Measurements from ENCODE around the gene PLXNA4.

Gene PLXNA4

DNA sequence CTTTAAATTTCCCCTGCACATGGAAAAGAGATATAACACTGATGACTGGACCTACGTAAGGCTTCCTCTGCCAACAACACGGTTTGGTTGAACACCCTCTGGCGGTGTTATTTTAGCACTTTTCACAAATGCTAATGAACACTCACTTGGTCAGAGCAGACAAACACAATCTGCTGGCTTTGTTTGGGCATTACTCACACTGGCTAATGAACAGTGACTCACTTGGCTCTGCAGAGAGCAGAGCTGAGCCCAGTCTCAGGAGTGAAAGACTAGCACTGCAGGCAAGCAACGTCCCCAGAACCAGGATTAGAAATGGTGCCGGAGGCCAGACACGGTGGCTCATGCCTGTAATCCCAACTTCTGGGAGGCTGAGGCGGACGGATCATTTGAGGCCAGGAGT, 430.8 kb downstream of the PLXNA4 start:
- Histone ChIP-seq H3K4me2 (no peak overlapping the region), H4K20me1 (no peaks in the 10 kb centered on the region; a peak in 1 of 22 replicates), H3K36me3 (no peaks in the 10 kb centered on the region), H3K4me1 (peaks cover 0 to 10% (median 0%) of the 10 kb centered on the region in 10 experiments; a peak in 4 of 20 replicates), H3K9ac (no peak overlapping the region), H3K27ac (no peak overlapping the region), H3K9me3 (replicated peaks in 1 of 11) (no peaks in the 10 kb centered on the region), H3K27me3 (no peaks in the 10 kb centered on the region), H3K4me3 (no peak overlapping the region)
- TF ChIP-seq Cebpa-rat (IDR thresholded peaks at IDR 0.05): no peak

DNA sequence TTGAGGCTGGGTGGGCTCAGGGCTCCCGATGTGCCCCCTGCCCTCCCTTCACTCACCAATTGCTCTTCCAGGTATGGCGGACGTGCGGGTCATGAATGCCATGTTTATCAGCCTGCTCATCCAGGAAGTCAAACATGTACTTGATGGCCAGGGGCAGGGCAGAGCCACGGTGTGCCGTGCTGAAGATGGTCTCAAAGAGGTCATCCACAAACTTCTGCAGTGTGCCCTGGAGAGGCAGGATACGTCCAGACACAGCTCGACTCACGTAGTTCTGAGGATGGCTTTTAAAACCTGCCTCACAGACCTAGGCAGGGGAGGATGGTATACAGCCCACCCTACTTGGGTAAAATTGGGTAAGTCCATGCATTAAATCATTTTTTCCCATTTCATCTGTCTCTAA, 431.2 kb downstream of the PLXNA4 start:
- Histone ChIP-seq H3K4me2 (no peak overlapping the region), H3K27ac (no peak overlapping the region), H3K9me3 (replicated peaks in 1 of 11) (no peaks in the 10 kb centered on the region), H3K4me1 (peaks cover 0 to 6% (median 0%) of the 10 kb centered on the region in 10 experiments; a peak in 4 of 20 replicates), H3K9ac (no peak overlapping the region), H3K4me3 (no peak overlapping the region), H3K27me3 (no peaks in the 10 kb centered on the region), H3K36me3 (no peaks in the 10 kb centered on the region), H4K20me1 (no peaks in the 10 kb centered on the region; a peak in 1 of 22 replicates)
- TF ChIP-seq Cebpa-rat (IDR thresholded peaks at IDR 0.05): no peak

DNA sequence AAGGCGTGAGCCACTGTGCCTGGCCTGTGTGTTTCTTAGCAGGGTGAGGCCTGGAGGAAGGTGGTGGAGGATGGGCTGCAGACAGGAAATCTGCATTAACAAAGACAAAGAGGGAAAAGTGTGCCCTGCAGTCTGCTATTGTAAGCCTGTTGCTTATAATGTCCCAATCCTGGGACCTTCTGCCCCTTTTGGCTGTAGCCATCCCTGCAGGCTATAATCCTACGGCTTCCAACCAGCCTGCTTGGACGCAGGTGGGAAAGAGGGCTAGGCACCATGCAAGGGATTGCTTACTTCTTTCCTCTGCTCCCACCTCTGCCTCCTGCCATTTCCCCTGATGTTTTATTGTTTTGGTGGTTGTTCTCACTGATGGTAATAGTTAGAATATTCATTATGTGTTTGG, 434.3 kb downstream of the PLXNA4 start:
- H3K4me1 ChIP-seq: no peaks in the 10 kb centered on the region
- H3K4me3 ChIP-seq: no peak overlapping the region
- no peaks in the 10 kb centered on the region for H4K20me1 ChIP-seq
- H3K27me3 ChIP-seq: no peaks in the 10 kb centered on the region
- H3K36me3 ChIP-seq: no peaks in the 10 kb centered on the region
- no peak overlapping the region for H3K4me2 ChIP-seq
- H3K9ac ChIP-seq: no peak overlapping the region
- H3K27ac ChIP-seq: no peak overlapping the region
- H3K9me3 ChIP-seq (replicated peaks in 1 of 11): no peaks in the 10 kb centered on the region
- no peak for TF ChIP-seq Cebpa-rat (IDR thresholded peaks at IDR 0.05)

DNA sequence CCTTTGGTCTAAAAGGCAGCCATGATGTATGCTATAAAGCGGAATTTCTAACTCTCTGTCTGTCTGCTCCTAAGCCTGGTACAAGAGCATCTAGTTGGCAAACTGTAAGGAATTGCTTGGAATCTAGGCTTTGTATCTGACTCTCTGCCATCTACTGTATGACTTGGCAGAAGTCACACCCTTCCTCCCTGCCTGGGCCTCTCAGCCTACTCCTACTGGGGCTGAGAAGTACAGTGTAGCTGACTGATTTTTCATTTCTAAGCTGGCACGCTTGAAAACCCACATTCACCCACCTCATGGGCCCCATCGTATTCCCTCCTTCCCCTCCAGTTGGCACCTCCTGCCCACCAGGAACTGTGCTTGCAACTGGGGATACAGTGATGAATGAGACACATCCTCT, 435.2 kb downstream of the PLXNA4 start:
- no peak overlapping the region for H3K9ac ChIP-seq
- no peak overlapping the region for H3K4me3 ChIP-seq
- H3K4me1 ChIP-seq: no peaks in the 10 kb centered on the region
- no peaks in the 10 kb centered on the region for H4K20me1 ChIP-seq
- no peaks in the 10 kb centered on the region for H3K9me3 ChIP-seq (replicated peaks in 1 of 11)
- H3K27ac ChIP-seq: no peak overlapping the region
- H3K27me3 ChIP-seq: no peaks in the 10 kb centered on the region
- no peaks in the 10 kb centered on the region for H3K36me3 ChIP-seq
- TF ChIP-seq Cebpa-rat (IDR thresholded peaks at IDR 0.05): no peak
- no peak overlapping the region for H3K4me2 ChIP-seq

DNA sequence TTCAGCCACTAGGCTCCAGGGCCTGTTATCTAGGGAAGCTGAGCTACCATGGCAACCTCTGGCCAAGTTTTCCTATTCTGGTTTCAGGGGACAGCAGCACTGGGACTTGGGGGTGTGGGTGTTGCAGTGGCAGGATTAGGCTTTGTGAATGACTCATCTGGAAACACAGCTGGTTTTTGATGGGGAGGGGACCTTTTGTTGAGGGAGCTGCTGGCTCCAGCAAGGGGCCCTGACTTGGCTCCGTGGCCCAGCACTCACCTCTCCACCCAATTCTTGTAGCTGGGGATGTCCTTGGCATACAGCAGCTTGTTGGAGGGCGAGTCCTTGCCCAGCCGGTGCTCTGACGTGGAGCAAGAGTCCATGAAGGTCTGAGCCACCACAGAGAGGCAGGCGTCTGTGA, 435.9 kb downstream of the PLXNA4 start:
- H3K27ac ChIP-seq: no peak overlapping the region
- no peaks in the 10 kb centered on the region for H3K27me3 ChIP-seq
- no peak overlapping the region for H3K9ac ChIP-seq
- H3K4me1 ChIP-seq: no peaks in the 10 kb centered on the region
- H3K4me2 ChIP-seq: no peak overlapping the region
- no peak overlapping the region for H3K4me3 ChIP-seq
- H3K9me3 ChIP-seq (replicated peaks in 1 of 11): no peaks in the 10 kb centered on the region
- H4K20me1 ChIP-seq: no peaks in the 10 kb centered on the region
- no peak for TF ChIP-seq Cebpa-rat (IDR thresholded peaks at IDR 0.05)
- H3K36me3 ChIP-seq: no peaks in the 10 kb centered on the region

DNA sequence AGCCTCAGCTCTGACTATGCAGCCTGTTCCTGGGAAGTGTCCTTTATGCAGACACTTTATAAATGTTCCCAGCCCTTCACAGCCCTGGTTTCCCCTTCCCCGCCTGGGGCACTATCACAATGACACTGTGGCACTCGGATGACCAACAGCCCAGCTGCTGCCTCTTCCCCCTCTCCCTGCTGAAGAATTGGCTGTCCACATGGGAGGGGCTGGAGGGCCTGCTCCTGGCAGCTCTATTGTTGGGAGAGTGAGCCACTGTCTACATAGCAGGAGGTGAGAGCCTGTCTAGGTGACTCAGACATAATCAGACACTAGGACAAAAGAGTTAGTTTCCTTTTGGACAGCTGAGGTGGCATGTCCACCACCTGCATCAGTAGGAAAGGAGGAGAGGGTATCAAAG, 437.5 kb downstream of the PLXNA4 start:
- Histone ChIP-seq H3K27ac (no peak overlapping the region), H3K9me3 (replicated peaks in 1 of 11) (no peaks in the 10 kb centered on the region), H3K9ac (no peak overlapping the region), H3K4me2 (no peak overlapping the region), H3K27me3 (no peaks in the 10 kb centered on the region), H3K4me3 (no peak overlapping the region), H4K20me1 (no peaks in the 10 kb centered on the region), H3K36me3 (no peaks in the 10 kb centered on the region), H3K4me1 (no peaks in the 10 kb centered on the region)
- TF ChIP-seq Cebpa-rat (IDR thresholded peaks at IDR 0.05): no peak

DNA sequence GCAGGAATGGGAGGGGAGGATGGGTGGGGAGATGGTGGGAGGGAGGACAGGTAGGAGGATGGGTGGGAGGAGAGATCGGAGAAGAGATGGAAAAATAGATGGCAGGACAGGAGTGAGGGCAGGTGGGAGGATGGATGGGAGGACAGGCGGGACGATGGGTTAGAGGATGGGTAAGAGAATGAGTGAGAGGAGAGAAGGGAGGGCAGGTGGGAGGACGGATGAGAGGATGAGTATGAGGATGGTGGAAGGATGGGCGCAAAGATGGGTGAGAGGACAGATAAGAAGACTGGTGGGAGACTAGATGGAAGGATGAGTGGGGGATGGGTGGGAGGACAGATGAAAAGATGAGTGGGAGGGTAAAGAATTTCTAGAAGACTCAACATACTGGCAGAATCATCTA, 438.6 kb downstream of the PLXNA4 start:
- H3K36me3 ChIP-seq: no peaks in the 10 kb centered on the region
- no peaks in the 10 kb centered on the region for H3K4me1 ChIP-seq
- no peaks in the 10 kb centered on the region for H4K20me1 ChIP-seq
- H3K27ac ChIP-seq: no peak overlapping the region
- H3K9ac ChIP-seq: no peak overlapping the region
- no peaks in the 10 kb centered on the region for H3K9me3 ChIP-seq (replicated peaks in 1 of 11)
- H3K27me3 ChIP-seq: no peaks in the 10 kb centered on the region
- H3K4me3 ChIP-seq: no peak overlapping the region
- H3K4me2 ChIP-seq: no peak overlapping the region
- no peak for TF ChIP-seq Cebpa-rat (IDR thresholded peaks at IDR 0.05)

DNA sequence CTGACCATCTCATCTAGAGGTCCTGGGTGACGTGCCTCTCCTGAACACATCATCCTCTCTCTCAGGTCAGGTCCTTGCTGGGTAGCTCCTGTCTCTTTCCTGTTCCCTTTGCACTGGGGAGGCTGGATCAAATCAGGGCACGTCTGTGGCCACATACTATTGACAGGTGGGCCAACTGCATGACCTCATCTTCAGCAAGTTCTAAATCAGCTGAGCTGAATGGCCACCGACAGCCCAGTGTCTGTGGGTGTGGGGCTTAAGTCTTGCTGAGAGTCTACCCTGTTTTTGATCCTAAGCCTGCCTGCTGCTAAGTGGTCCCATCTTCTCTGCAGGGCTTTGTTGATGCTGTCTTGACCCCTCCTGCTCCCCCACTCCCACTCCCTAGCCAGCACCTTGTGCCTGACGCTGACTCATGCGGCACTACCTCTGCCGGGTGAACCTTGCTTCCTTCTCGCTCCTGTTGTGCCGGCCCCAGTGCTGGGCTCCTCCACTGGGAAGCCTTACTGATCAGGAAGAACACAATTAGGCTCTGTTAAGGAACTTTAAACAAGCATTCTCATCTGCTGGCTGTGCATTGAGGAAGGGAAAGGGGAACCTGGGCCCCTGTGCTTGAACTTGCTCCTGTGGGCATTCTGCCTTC, 440.4 kb downstream of the PLXNA4 start:
- Histone ChIP-seq H3K36me3 (no peaks in the 10 kb centered on the region), H4K20me1 (no peaks in the 10 kb centered on the region), H3K4me2 (no peak overlapping the region), H3K9ac (no peak overlapping the region), H3K27ac (no peak overlapping the region), H3K9me3 (replicated peaks in 1 of 11) (no peaks in the 10 kb centered on the region), H3K4me1 (no peaks in the 10 kb centered on the region), H3K27me3 (no peaks in the 10 kb centered on the region), H3K4me3 (no peak overlapping the region)
- TF ChIP-seq Cebpa-rat (IDR thresholded peaks at IDR 0.05): no peak

DNA sequence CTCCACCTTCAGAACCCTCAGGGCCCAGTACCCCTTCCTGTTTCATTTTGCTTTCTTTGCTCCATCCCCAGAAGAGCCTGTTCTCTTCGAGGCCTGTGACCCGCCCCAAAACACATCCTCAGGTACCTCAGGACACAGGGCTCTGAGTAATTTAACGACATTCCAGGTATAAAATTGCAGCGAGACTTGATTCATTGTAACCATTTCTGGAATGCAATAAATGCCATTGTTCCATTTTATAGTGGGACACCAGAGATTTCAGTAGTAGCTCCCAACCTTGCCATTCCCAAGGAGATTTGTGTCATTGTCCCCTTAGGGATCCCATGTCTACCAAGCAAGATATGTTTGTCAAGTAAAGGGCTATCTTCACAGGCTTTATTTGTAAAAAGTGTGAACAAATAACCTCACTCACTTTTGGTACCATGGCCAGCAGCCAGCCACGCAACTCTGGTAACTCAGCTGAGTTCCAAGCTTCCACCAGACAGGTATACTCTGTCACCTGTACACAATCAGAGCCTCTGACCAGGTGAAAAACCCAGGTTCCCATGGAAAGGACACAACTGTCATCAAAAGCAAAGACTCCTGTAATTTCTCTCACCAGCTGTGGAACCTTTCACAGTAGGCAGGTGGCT, 441.3 kb downstream of the PLXNA4 start:
- Histone ChIP-seq H3K9me3 (replicated peaks in 1 of 11) (no peaks in the 10 kb centered on the region), H3K27ac (no peak overlapping the region), H3K36me3 (no peaks in the 10 kb centered on the region), H3K4me2 (no peak overlapping the region), H4K20me1 (no peaks in the 10 kb centered on the region), H3K9ac (no peak overlapping the region), H3K4me3 (no peak overlapping the region), H3K4me1 (0 out of 20 replicates have a peak, but pooled peaks cover 0 to 4% (median 0%) of the 10 kb centered on the region in 10 experiments), H3K27me3 (no peaks in the 10 kb centered on the region)
- no peak for TF ChIP-seq Cebpa-rat (IDR thresholded peaks at IDR 0.05)

DNA sequence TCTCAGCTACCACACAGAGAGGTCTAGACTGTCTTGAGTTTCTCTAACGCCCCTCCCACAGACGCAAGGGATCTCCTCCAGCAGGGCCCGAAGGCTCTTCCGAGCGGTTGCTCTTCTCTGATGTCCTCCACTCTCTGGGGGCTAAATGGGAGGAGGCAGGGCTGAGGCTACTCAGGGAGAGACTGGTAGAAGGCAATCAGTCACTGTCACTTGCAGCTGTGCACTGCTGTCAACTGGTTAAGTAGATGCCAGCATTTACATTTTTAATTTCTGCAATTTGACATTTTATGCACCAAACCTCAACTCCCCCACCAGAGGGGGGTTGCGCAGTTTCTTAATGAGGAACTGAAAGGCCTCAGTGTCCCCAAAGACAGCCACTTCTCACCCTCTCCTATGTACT, 442.8 kb downstream of the PLXNA4 start:
- Histone ChIP-seq H3K4me3 (no peak overlapping the region), H3K36me3 (no peaks in the 10 kb centered on the region), H3K9me3 (replicated peaks in 1 of 11) (no peaks in the 10 kb centered on the region), H3K27ac (no peak overlapping the region), H4K20me1 (no peaks in the 10 kb centered on the region), H3K27me3 (no peaks in the 10 kb centered on the region), H3K4me1 (0 out of 20 replicates have a peak, but pooled peaks cover 0 to 4% (median 0%) of the 10 kb centered on the region in 10 experiments), H3K9ac (no peak overlapping the region), H3K4me2 (no peak overlapping the region)
- TF ChIP-seq Cebpa-rat (IDR thresholded peaks at IDR 0.05): no peak
